ENCODE data around the gene PGLYRP3.

Gene PGLYRP3

GRCh38 chr1:153313288-153313687 lies 536 bp upstream of the PGLYRP3 start:
- TF ChIP-seq ZNF274 (IDR thresholded peaks at IDR 0.05; ENCODE audit: low read depth, low read length): no peak
- no peak overlapping the region for H3K4me3 ChIP-seq (ENCODE audit: low read length)

GRCh38 chr1:153310526-153310925 lies 2.2 kb downstream of the PGLYRP3 start:
- no peak overlapping the region for H3K4me3 ChIP-seq (ENCODE audit: low read length)
- no peak for TF ChIP-seq ZNF274 (IDR thresholded peaks at IDR 0.05; ENCODE audit: low read depth, low read length)

- no peak overlapping the region for H3K4me3 ChIP-seq (ENCODE audit: low read length)
- no peak for TF ChIP-seq ZNF274 (IDR thresholded peaks at IDR 0.05; ENCODE audit: low read depth, low read length)
These were observed 3.3 kb downstream of the PGLYRP3 start for GRCh38 chr1:153309441-153309840.

GRCh38 chr1:153308540-153308939 lies 4.2 kb downstream of the PGLYRP3 start:
- no peak for TF ChIP-seq ZNF274 (IDR thresholded peaks at IDR 0.05; ENCODE audit: low read depth, low read length)
- H3K4me3 ChIP-seq (ENCODE audit: low read length): no peak overlapping the region

GRCh38 chr1:153307221-153307600 lies 5.5 kb downstream of the PGLYRP3 start:
- TF ChIP-seq ZNF274 (IDR thresholded peaks at IDR 0.05; ENCODE audit: low read depth, low read length): no peak

GRCh38 chr1:153306303-153307220 lies 6.2 kb downstream of the PGLYRP3 start:
- no peak for TF ChIP-seq ZNF274 (IDR thresholded peaks at IDR 0.05; ENCODE audit: low read depth, low read length)
- H3K4me3 ChIP-seq (ENCODE audit: low read length): no peak overlapping the region

More at GRCh38 chr1:153307221-153307600, 5.5 kb downstream of the PGLYRP3 start:
- no peak overlapping the region for H3K4me3 ChIP-seq (ENCODE audit: low read length)

- H3K4me3 ChIP-seq (ENCODE audit: low read length): no peak overlapping the region
- TF ChIP-seq ZNF274 (IDR thresholded peaks at IDR 0.05; ENCODE audit: low read depth, low read length): no peak
These were observed 7.1 kb downstream of the PGLYRP3 start for GRCh38 chr1:153305682-153306081.

GRCh38 chr1:153302308-153302707 lies 10.4 kb downstream of the PGLYRP3 start:
- TF ChIP-seq ZNF274 (IDR thresholded peaks at IDR 0.05; ENCODE audit: low read depth, low read length): no peak
- no peak overlapping the region for H3K4me3 ChIP-seq (ENCODE audit: low read length)

GRCh38 chr1:153293851-153294250 lies 18.9 kb downstream of the PGLYRP3 start:
- TF ChIP-seq ZNF274 (IDR thresholded peaks at IDR 0.05; ENCODE audit: low read depth, low read length): no peak
- no peak overlapping the region for H3K4me3 ChIP-seq (ENCODE audit: low read length)

- TF ChIP-seq ZNF274 (IDR thresholded peaks at IDR 0.05; ENCODE audit: low read depth, low read length): no peak
- H3K4me3 ChIP-seq (ENCODE audit: low read length): no peak overlapping the region
These were observed 19.3 kb downstream of the PGLYRP3 start for GRCh38 chr1:153293480-153293775.

GRCh38 chr1:153292740-153293479 lies 19.8 kb downstream of the PGLYRP3 start:
- H3K4me3 ChIP-seq (ENCODE audit: low read length): no peak overlapping the region
- no peak for TF ChIP-seq ZNF274 (IDR thresholded peaks at IDR 0.05; ENCODE audit: low read depth, low read length)

GRCh38 chr1:153292185-153292584 lies 20.6 kb downstream of the PGLYRP3 start:
- no peak for TF ChIP-seq ZNF274 (IDR thresholded peaks at IDR 0.05; ENCODE audit: low read depth, low read length)
- no peak overlapping the region for H3K4me3 ChIP-seq (ENCODE audit: low read length)

GRCh38 chr1:153291514-153291913 lies 21.2 kb downstream of the PGLYRP3 start:
- no peak for TF ChIP-seq ZNF274 (IDR thresholded peaks at IDR 0.05; ENCODE audit: low read depth, low read length)
- no peak overlapping the region for H3K4me3 ChIP-seq (ENCODE audit: low read length)

- no peak for TF ChIP-seq ZNF274 (IDR thresholded peaks at IDR 0.05; ENCODE audit: low read depth, low read length)
- no peak overlapping the region for H3K4me3 ChIP-seq (ENCODE audit: low read length)
These were observed 24.0 kb downstream of the PGLYRP3 start for GRCh38 chr1:153288634-153289275.

GRCh38 chr1:153277852-153278251 lies 34.9 kb downstream of the PGLYRP3 start:
- no peak overlapping the region for H3K4me3 ChIP-seq (ENCODE audit: low read length)
- no peak for TF ChIP-seq ZNF274 (IDR thresholded peaks at IDR 0.05; ENCODE audit: low read depth, low read length)

All from GM08714 (cell line).